ENCODE results near the gene NPTX2.

DNA sequence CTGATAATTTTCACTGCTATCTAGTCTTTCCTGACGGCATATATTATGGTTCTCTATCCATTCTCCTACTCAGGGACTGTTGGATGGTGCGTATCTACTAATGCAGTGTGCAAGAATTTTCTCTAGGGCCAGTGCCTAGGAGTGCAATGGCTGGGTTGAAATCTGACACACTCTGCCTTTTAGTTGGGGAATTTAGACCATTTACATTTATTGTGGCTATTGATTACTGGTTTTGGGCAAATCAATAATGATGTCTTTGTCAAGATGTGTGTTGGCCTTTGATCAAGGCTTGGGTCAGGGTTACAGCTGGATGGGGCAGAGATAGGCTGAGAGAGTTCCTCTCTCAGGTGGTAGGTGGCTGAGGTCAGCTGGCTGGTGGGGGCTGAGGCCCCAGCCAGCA is 21.8 kb downstream of the NPTX2 start:
- no peak for TF ChIP-seq CTCF (IDR thresholded peaks at IDR 0.05; ENCODE audit: borderline replicate concordance, extremely low read depth, low read length, poor library complexity, severe bottlenecking)
- no peak for TF ChIP-seq EZH2 (IDR thresholded peaks at IDR 0.05; ENCODE audit: borderline replicate concordance, low read depth, low read length, severe bottlenecking)
